ENCODE measurements around the gene BUB1.
A peak's percentile ranks its signal among the peaks of the same experiment; 100 is the strongest.
"Not testable (repeated sequence)": the region's sequence is repeated elsewhere in the genome, so short reads cannot be mapped to it uniquely, and the experiment has no call there.

Gene BUB1

DNA sequence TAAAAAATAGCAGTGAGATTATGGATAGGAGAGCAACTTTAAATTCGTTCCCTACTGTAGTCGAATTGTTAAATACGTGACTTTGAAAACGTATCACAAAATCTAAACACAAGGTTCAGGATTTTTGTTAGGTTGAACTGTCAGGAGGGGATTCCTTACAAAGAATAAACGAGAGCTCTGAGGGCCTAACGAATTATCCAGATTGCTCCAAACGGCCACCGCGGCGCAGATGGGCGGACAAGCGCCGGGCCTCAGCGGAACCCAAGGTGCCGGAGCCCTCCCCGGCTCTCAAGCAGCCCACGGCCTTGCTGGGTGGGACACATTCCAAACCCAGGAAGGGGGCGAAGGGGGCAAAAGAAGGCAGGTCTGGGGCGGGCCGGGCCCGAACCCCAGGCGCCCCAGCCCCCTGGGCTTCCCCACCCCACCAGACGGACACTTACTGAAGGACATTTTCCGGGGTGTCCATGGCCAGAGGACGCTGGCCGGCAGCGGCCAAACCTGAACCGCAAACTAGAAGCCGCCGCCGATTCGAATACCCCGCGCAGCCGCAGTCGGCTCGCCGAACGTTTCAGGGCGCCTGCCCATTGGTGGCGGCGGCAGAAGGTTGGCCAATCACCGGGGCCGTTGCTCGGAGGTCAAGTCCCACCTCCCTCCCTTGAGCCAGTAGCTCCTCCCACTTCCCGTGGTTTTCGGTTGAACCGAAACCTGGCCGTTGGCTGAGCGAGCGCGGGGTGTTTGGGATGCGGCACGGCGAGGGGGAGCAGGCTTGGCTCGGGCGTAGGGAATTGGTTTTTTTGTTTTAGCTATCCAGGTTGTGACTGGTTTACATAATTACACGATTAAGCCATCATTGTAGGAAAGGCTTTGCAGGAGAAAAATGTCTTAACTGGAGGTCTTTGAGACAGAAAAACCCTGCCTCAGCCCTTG, at the start of gene BUB1:
TSS of gene BUB1 (minus strand) at position 534 of the 927 bp plus-strand sequence. CDS start at position 466, 68 bp downstream.
- peak; percentile 88 for DNase-seq

DNA sequence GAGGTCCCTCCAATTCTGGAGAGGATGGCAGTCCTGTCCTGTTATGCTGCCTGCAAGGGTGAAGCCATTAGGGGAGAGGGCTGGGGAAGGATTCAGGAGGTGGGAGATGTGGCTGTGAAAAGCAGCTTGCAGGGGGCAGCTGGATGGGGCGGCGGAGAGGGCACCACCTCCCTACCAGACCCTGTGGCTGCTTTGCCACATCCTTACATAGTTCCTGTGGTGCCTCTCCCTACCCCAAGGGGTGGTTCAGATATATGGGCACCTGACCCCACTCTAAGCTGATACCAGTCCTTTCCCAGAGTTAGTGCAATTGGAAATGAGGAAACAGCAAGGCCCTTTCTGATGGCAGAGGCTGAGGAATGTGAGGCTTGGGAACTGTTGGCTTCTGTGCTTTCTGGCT, 48.4 kb upstream of the BUB1 start:
- DNase-seq = no peak

DNA sequence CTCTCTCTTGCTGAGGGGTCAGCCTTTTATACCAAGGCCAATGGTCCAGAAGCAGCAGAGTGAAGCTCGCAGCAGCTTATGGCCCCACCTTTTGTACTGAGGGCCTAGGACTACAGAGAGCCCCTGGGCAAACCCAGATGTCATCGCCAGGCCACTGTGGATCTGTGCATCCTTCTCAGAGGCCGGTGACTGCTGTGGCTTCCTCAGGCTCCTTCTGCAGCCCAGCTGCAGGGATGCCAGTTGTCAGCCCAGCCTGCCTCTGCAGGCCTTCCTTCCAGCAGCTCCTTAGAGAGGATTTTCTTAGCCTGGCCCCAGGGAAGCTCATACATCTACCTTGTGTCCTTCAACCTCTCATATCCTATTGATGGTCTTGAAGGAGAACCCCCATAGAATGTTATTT, 48.0 kb upstream of the BUB1 start:
- no peak for DNase-seq

DNA sequence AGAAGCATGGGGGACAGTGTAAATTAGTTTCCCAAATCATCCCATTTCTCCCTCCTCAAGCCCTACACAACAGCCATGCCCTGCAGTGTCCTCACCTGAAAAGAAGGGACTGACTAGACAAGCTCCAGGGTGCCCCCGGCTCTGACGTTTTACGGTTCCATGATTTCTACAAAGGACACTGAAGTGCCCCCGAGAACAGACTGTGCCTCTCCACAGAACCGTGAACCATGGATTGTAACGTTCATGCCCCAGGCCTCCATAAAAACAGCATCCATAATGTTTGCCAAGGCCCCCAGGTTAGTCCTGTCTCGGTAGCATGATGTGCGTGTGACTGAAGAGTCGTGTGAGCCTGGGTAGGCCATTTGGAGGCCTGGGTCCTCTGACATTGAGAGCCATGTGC, 47.5 kb upstream of the BUB1 start:
- no peak for DNase-seq

DNA sequence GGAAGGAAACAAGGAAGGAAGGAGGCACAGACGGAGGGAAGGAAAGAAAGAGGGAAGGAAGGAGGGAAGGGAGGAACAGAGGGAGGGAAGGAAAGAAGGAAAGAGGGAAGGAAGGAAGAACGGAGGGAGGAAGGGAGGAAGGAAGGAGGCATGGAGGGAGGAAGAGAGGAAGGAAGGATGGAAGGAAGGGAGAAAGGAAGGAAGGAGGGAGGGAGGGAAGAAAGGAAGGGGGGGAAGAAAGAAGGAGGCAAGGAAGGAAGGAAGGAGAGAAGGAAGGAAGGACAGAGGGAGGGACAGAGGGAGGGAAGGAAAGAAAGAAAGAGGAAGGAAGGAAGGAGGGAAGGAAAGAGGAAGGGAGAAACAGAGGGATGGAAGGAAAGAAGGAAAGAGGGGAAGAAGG, 47.0 kb upstream of the BUB1 start:
- DNase-seq = no peak

DNA sequence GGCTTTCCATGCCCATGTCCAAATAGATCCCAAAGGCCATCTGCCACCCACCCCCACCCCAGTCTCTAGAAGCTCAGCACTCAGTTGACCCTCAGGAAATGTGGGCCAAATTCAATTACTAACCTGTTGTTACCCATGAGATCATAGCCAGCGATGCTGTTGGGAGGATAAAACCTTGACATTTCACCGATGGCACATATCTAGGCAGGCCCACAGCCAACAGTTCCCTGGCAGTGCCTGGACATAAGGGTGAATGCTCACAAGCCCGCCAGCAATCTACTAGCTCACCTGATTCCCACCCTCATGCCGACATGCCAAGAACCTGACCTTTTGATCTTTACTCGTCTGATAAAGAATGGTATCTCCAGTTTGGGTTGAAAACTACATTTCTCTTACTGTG, 42.7 kb upstream of the BUB1 start:
- no peak for DNase-seq

GRCh38 chr2:110718990-110719389, 41.1 kb upstream of the BUB1 start:
- DNase-seq = no peak

DNA sequence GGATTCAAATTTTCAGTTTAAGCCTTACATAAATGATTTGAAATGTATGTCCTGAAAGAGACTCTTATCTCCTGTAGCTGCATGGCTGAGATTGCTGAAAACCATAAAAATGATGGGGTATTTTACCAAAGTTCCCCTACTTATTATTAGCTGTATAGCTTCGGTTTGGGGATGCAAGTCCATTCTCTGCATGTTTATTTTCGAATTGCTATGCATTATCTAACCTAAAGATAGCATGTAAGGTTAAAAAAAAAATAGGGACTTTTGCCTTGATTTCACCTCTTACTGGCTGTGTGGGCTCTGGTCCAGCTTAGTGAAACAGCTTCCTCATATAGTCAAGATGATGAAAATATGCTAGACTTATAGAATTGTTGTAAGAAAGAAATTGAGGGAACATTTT, 40.5 kb upstream of the BUB1 start:
- DNase-seq = no peak

DNA sequence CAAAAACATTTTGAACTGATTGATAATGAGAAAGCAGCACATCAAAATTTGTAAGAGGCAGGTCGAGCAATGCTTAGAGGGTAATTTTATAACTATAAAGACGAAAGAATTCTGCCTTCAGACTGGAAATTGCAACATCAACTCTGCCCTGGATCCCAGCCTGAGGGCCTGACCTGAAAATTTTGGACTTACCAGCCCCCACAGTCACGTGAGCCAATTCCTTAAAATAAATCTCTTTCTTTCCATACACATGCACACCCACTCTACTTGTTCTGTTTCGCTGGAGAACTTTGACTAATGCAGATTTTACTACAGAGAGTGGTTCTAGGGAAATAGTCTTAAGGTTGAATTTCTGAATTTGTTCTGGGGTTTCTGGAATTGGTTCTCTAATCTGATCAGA, 39.9 kb upstream of the BUB1 start:
- no peak for DNase-seq

DNA sequence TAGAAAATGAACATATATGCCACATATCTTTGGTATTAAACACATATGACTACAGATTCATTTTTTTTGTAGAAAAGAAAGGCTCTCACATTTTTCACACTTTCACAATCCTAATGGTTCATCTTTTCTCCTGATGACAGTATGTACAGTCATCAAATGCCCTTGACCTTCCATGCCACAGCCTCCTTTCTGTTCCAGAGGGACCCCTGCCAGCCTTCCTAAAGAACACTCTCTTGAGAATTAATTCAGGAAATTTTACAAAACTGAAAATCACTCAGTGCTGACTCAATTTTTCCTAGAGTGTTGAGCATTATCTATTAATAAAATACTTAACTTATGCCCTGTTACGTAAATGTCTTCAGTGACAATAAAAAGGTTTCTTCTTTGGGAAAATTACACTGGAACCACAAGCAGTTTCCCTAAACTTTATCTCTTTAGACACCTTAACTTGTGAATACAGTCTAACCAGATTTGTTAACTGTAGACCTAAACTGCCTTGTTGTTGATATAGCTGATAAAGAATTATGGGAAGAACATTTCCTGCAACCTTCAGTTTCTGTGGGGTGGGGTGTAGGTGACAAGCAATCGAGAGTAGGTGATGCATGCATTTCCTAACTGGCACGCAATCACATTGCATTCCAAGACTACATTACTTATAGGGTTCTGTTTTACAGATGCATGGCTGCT, 39.2 kb upstream of the BUB1 start:
- no peak for DNase-seq

DNA sequence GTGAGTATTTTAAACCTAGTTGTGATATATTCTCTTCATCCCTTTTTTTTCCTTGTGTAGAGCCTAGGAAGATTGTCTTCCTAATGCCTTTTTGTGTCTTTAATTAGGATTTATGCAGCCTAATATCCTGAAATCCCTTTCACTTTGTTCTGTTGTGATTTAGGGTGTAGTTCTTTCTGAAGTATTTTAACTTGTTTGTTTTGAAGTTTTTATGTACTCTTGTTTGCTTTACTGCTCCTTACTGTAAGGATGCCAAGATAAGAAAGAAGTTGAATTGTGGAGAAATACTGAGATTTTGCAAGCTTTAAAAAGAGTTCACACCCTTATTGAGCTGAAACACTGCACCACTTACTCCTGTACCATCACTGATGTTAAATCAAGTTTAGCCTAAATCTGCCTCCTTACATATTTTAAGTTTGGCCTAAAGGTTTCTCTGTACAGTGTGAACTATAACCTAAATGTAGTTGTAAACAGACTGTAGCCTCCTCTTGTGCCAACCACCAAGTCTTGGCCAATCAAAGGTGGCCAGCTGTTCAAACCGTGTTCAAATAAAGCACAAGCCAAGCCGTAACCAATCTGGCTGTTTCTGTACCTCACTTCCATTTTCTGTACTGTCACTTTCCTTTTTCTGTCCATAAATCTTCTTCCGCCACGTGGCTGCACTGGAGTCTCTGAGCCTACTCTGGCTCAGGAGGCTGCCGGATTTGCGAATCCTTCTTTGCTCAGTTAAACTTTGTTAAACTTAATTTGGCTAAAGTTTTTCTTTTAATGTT, 36.8 kb upstream of the BUB1 start:
- no peak for DNase-seq

DNA sequence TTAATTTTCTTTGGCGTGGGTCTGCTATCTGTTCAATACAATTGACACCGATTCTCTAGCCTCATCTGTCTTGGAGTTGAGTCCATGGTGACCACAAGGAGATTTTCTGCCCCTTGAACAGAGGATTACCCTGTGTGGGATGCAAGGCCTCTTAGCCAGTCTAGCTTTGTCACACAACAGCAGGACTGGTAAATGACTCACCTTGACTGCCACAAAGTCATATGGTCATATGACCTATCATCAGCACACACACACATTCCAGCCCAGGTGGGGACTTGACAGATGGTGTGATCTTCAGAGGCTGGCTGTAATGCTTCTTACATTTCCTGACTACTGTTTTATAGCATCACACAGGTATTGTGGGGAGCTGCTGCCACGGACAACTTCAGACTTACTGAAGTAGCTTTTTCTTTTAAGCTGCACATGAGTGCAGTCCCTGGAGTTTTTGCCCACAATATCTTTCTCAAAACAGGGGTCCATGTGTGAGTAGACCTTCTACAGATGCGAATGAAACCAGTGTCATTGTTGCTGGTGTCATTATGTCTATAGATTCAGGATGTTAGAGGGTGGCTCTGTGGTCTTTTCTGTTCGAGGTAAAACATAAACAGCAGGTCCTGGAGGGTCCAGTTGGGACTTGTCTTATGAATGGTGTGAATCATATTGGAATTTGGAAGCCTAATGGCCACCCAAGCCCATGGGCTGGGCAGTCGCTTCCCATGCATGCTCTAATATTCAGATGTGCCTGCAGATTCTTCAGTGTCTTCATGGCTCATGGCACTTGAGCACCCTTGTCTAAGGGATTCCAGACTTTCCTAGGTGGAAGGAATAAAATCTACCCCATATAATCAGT, 35.9 kb upstream of the BUB1 start:
- no peak for DNase-seq

GRCh38 chr2:110712737-110713136, 34.9 kb upstream of the BUB1 start:
- DNase-seq = no peak

GRCh38 chr2:110708455-110708854, 30.6 kb upstream of the BUB1 start:
- DNase-seq = no peak

DNA sequence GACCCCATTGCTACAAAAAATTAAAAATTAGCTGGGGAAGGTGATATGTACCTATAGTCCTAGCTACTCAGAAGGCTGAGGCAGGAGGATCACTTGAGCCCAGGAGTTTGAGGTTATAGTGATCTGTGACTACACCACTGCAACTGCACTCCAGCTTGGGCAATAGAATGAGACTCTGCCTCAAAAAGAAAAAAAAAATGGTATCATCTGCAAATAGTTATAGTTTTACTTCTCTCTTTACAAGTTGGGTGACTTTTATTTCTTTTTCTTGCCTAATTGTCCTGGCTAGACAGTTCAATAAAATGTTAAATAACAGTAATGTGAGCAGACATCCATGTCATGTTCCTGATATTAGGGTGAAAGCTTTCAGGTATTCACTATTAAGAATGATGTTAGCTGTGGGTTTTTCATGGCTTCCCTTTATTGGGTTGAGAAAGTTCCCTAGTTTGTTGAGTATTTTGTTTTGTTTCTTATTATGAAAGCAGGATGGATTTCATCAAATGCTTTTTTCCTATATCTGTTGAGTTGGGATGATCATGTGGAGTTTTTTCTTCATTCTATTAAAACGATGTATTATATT, 29.6 kb upstream of the BUB1 start:
- no peak for DNase-seq

GRCh38 chr2:110702514-110703380, 24.9 kb upstream of the BUB1 start:
- no peak for DNase-seq

DNA sequence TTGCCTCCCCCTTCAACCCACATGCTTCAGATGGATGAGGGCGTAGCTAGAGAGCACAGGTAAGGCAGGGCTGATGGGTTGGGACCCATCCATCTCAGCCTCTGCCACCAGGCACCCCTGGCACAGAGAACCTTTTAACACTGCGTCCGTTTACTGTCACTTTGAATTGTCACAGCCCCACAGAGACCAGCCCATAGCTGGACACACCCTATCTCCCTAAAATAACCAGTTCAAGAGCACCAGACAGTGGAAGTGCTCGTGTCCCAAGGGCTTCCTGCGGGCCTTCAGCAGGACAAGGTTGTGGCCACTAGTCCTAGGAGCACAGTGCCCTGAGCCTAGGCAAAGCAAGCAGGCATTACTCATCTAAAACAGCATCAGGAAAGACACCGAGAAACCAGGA, 20.4 kb upstream of the BUB1 start:
- not testable (repeated sequence) for DNase-seq

- DNase-seq = peak; percentile 1
Measured at GRCh38 chr2:110695146-110695898, 17.5 kb upstream of the BUB1 start.

- DNase-seq = no peak
Measured at GRCh38 chr2:110691612-110692258, 13.9 kb upstream of the BUB1 start.
